ENCODE results near the gene BIRC6. TPM values are rescaled to one million over a fixed set of nuclear protein-coding genes. Genes with fewer than 3 reads are reported as not detected.
"Not testable (repeated sequence)": the region's sequence is repeated elsewhere in the genome, so short reads cannot be mapped to it uniquely, and the experiment has no call there.

BIRC6 gene
- polyA plus RNA-seq (2013, experiment 1 of 2; ENCODE audit: insufficient read length) = 34.7 TPM
- polyA plus RNA-seq (2013, experiment 2 of 2; ENCODE audit: insufficient read length) = 33.9 TPM

DNA sequence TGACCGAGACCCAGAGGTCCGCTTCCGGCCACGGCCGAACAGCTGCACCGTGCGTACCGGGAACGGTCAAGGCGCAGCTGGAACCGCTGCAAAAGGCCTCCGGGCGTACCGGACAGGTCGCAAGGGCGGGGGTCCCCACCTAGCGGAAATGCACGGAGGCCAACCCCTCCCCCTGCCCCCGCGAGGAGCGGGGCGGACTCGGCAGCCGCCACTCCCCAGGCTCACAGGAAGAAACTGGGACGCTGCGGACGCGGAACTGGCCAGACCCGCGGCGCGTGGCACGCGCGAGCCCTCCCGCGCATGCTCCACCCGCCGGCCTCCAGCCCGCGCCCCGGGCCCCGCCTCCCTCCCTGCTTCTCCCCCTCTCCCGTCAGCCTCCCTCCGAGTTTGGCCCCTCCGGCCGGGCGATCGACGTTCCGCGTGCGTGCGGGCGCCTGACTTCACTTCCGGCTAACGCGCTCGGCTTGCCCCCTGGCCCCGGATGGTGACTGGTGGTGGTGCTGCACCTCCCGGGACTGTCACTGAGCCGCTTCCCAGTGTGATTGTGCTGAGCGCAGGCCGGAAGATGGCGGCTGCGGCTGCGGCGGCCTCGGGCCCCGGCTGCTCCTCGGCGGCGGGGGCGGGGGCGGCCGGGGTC is at the start of gene BIRC6:
Gene BIRC6, plus strand, starts transcription at position 343 of the 637 bp plus-strand sequence. Its CDS starts 139 bp downstream, at position 482.
- DNase-seq = peak; percentile 97

DNA sequence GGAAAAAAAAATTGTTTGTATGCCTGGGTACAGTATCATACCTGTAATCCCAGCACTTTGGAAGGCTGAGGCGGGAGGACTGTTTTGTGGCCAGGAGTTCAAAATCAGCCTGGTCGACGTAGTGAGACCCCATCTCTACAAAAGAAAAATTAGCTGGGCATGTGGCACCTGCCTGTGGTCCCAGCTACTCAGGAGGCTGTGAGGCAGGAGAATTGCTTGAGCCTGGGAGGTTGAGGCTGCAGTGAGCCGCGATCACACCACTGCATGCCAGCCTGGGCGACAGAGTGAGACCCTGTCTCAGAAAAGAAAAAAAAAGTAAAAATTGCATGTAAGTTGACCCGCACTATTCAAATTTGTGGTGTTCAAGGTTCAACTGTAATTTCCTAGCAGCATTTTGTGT is 46.2 kb upstream of the BIRC6 start:
- DNase-seq = no peak

GRCh38 chr2:32314886-32315285 is 41.9 kb upstream of the BIRC6 start:
- no peak for DNase-seq

DNA sequence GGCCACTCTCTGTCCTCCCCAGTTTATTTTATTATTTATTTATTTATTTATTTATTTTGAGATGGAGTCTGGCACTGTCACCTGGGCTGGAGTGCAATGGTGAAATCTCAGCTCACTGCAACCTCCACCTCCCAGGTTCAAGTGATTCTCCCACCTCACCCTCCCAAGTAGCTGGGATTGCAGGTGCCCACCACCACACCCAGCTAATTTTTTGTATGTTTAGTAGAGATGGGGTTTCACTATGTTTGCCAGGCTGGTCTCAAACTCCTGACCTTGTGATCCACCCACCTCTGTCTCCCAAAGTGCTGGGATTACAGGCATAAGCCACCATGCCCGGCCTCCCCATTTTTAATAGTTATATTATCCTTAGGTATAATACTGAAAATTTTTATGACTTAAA is 28.1 kb upstream of the BIRC6 start:
- not testable (repeated sequence) for DNase-seq

DNA sequence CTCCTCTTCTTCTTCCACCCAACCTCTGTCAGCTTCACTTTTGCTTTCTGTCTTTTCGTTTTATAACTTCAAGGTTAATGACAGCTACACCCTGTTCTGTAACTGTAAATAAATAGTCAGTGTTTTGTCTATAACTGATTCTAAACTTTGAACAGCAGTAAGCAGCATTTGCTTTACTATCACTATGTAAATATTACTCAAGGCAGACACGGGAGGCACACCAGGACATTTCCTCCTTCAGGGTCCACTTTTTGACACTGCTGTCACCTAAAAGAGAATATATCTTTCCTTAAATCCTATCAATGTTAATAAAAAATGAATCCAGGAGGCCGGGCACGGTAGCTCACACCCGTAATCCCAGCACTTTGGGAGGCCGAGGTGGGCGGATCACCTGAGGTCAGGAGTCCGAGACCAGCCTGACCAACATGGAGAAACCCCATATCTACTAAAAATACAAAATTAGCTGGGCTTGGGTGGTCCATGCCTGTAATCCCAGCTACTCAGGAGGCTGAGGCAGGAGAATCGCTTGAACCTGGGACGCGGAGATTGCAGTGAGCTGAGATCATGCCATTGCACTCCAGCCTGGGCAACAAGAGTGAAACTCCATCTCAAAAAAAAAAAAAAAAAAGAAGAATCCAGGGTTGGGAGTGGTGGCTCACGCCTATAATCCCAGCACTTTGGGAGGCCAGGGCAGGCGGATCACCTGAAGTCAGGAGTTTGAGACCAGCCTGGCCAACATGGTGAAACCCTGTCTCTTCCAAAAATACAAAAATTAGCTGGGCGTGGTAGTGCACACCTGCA is 27.4 kb upstream of the BIRC6 start:
- not testable (repeated sequence) for DNase-seq

- DNase-seq = peak; percentile 50
Observed at GRCh38 chr2:32330136-32330535, 26.7 kb upstream of the BIRC6 start.

DNA sequence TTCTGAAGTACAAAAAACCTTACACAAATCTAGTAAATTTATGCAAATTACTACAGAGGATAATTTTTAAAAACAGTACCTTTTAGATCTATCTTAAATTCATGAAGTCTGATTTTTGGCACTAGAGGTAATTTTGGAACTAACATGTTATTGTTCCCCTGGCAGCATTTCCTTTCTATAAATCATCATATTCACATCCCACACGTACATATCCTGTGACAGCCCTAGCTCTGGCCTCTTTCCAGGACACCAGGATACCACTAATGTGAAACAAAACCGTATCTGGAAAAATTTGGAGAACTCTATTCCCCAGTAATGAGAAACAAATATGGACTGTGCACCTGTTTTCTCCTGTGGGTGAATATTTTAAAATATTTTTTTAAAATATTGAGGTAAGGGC is 14.0 kb upstream of the BIRC6 start:
- no peak for DNase-seq

- not testable (repeated sequence) for DNase-seq
Observed at GRCh38 chr2:32350797-32351196, 6.0 kb upstream of the BIRC6 start.

DNA sequence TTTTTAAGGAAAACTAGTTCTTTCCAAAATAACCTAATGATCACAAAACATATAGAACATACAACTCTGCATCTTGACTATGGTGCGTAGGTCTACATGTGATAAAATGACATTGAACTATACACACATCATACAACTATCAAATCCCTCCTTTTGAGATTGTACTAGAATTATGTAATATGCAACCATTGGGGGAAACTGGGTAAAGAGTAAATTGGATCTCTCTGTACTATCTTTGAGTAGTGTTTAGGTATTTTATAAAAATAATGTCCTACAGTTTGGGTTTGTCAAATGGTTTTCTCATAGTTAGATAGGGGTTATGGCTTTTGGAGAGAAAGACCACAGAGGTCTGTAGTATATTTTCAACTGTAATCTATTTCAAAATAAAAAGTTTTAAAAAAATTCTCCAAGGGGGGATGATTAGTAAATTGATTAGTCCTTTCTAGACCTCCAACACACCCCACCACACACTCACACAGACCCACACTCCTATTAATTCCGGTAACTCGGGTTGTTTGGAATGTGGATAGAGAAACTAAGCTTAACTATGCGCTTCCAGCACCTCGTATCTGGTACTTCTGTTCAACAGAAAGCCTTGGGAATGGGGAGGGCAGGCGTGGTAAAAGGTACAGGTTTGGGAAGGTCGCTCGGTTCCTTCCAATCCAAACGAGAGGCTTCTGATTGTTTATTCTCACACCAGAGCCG is 695 bp upstream of the BIRC6 start:
- DNase-seq = peak; percentile 35

DNA sequence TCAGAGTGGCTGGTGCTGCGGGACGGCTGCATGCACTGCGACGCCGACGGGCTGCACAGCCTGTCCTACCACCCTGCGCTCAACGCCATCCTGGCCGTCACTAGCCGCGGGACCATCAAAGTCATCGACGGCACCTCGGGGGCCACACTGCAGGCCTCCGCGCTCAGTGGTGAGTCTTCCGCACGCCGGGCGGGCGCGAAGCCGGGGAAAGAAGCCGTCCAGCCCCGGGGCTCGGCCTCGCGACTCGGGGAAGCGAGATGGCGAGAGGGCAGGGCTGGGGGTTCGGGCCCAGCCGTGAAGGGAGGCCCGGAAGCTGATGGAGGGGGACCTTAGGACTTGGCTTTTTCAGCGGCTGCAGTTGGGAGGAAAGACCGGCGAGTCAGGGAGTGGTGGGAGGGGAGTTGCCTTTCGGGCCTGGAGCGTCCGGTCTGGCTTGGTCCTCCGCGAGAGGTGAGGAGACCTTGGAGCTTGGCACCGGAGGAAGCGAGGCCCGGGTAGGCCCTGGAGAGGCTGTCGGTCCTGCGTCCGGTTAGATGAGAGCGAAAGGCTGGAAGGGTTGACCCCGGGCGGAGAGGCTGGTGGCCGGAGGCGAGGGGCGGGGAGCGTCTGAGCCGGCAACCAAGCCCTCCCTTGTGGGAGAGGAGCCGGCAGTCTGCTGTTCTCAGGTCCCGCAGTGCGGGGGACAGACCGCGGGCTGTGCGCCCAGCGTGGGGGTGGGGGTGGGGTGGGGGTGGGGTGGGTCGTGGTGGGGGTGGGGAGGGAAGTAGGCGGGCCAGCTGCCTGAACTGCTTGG is 691 bp downstream of the BIRC6 start:
- peak; percentile 28 for DNase-seq

GRCh38 chr2:32358111-32358482 is 1.3 kb downstream of the BIRC6 start:
- no peak for DNase-seq

DNA sequence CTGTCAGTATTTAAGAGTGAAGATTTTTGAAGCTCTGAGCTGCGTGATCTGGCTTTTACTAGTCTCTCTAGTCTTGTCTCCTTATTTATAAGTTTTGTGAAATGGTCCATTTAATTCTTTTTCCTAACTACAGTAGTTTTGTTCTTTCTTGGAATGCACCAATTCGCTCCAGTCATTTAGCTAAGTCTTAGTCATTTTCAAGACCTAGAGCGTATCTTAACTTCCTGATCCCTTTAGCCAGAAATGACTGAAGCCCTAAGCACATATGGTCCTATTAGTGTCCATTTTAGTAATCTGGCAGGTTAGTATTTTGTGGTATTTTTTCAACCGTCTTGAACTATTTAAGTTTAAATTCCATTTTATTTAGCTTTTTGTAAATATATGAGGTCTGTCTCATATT is 3.6 kb downstream of the BIRC6 start:
- DNase-seq = no peak

DNA sequence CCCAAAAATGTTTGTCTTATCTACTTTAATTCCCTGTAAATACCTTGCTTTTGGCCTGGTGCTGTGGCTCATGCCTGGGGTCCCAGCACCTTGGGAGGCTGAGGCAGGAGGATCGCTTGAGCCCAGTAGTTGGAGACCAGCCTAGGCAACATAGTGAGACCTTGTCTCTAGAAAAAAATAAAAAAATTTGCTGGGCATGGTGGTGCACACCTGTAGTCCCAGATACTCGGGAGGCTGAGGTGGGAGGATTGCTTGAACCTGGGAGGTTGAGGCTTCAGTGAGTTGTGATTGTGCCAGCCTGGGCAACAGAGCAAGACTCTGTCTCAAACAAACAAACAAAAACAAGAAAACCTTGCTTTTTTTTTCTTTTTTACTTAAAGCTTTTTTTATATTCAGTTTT is 6.2 kb downstream of the BIRC6 start:
- DNase-seq = not testable (repeated sequence)

DNA sequence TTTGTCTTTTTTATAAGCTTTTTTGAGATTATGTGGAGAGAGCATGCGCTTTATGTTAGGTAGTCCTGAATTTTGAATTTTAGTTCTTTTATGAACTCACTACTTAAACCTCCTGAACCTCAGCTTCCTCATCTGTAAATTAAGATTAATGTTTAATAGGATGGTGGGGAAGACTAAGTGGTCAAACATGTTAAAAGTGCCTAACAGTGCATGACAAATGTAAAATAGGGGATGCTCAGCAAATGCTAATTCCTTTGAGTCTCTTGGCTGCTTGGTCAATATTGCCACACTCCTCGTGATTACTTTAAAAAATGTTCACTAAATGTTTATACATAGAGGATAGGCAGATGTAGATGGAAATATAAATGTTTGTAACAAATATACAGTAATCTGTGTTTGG is 6.8 kb downstream of the BIRC6 start:
- no peak for DNase-seq

GRCh38 chr2:32364290-32364689 is 7.5 kb downstream of the BIRC6 start:
- not testable (repeated sequence) for DNase-seq

GRCh38 chr2:32365679-32366078 is 8.9 kb downstream of the BIRC6 start:
- DNase-seq = not testable (repeated sequence)

- DNase-seq = no peak
Observed at GRCh38 chr2:32366595-32366994, 9.8 kb downstream of the BIRC6 start.

- no peak for DNase-seq
Observed at GRCh38 chr2:32369222-32369621, 12.4 kb downstream of the BIRC6 start.

DNA sequence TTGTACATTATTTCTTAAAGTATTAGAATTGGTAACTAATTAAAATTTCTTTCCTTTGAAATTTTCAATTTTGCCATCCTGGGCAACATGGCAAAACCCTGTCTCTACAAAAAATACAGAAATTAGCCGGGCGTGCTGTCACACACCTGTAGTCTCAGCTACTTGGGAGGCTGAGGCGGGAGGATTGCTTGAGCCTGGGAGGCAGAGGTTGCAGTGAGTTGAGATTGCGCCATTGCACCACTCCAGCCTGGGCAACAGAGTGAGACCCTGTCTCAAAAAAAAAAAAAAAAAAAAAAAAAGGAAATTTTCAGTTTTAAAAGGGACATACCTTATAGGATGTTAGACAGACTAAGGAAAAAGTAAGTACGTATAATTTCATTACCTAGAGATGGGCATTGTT is 14.1 kb downstream of the BIRC6 start:
- not testable (repeated sequence) for DNase-seq

DNA sequence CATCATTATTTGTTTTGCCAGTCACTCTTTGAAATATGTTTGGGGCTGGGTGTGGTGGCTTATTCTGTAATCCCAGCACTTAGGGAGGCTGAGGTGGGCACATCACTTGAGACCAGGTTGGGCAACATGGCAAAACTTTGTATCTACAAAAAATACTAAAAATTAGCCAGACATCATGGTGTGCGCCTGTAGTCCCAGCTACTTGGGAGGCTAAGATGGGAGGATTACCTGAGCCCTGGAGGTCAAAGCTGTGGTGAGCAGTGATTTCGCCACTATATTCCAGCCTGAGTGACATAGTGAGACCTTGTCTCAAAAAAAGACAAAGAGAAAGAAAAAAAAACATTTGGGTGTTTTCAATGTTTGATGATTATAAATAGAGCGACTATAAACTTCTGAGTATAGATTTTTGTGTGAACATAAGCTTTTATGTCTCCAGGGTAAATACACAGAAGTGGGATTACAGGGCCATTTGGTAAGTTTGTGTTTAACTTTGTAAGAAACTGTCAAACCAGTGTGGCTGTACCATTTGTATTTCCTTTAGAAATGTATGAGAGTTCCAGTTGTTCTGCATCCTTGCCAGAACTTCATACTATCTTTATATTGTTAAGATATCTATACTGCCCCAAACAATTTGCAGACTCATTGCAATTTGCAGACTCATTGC is 15.8 kb downstream of the BIRC6 start:
- no peak for DNase-seq

DNA sequence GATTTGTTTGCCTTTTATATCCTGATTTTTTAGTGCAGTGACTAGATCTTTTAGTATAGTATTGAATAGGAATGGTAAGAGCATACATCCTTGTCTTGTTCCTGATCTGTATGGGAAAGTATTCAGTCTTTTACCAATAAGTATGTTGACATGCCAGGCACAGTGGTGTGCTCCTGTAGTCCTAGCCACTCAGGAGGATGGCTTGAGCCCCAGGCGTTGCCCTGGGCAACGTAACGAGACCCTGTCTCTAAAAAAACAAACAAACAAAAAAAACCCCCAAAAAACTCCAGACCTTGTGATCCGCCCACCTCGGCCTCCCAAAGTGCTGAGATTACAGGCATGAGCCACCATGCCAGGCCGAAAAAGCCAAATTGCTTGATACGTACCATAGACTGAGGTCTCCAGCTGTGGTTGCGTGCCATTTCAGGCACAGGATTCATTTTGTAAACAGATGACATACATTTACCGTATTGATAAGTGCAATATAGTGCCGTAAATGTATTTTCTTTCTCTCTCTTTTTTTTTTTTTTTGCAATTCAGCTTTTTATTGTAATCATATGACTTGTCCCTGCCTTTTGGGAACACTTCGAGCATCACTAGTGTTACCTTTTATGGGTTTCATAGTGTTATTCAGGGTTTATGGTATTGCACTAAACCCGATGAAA is 18.5 kb downstream of the BIRC6 start:
- no peak for DNase-seq

Data from fibroblast of skin of abdomen (primary cell).